Mesendoderm (in vitro differentiated cells): Measurements from ENCODE around the gene SERPINB10.
A peak's percentile ranks its signal among the peaks of the same experiment; 100 is the strongest.

Experiments
- DNase-seq: peaks from one replicate; pipeline ENCODE4 v3.0.0; 2013
- H2AK5ac ChIP-seq: 2 replicates; pipeline ENCODE4 v1.6.1; 2013; ENCODE audit warnings: low read length, inconsistent platforms
- H2BK120ac ChIP-seq: 2 replicates; pipeline ENCODE4 v1.6.1; 2013; ENCODE audit warnings: low read depth, mild to moderate bottlenecking, low read length, moderate library complexity, mixed read lengths
- H2BK15ac ChIP-seq: replicated peaks from 2 replicates; pipeline ENCODE4 v1.6.1; 2013; ENCODE audit warnings: low read depth, mild to moderate bottlenecking, moderate library complexity
- H2BK5ac ChIP-seq: 2 replicates; pipeline ENCODE4 v1.6.1; 2013; ENCODE audit warnings: low read length, inconsistent platforms
- H3K18ac ChIP-seq: 2 replicates; pipeline ENCODE4 v1.6.1; 2013; ENCODE audit warnings: mild to moderate bottlenecking, low read length, mixed read lengths
- H3K23ac ChIP-seq: one replicate; pipeline ENCODE4 v1.6.1; 2013; ENCODE audit warnings: low read length
- H3K27ac ChIP-seq: 2 replicates; pipeline ENCODE4 v1.5.1; 2013; ENCODE audit warnings: low read depth, mild to moderate bottlenecking, inconsistent platforms, low read length, moderate library complexity
- H3K27me3 ChIP-seq: 2 replicates; pipeline ENCODE4 v1.6.1; 2013; ENCODE audit warnings: low read length, control low read depth, mild to moderate bottlenecking, inconsistent platforms; ENCODE audit not compliant: insufficient read depth, poor library complexity
- H3K36me3 ChIP-seq: 2 replicates; pipeline ENCODE4 v1.6.1; 2013; ENCODE audit warnings: low read length, inconsistent platforms; ENCODE audit not compliant: control insufficient read depth, insufficient read depth
- H3K4ac ChIP-seq: one replicate; pipeline ENCODE4 v1.6.1; 2013; ENCODE audit warnings: low read depth, mild to moderate bottlenecking, low read length, moderate library complexity
- H3K4me1 ChIP-seq: 2 replicates; pipeline ENCODE4 v1.6.1; 2013; ENCODE audit warnings: low read depth, low read length, inconsistent platforms; ENCODE audit not compliant: control insufficient read depth
- H3K4me2 ChIP-seq: 2 replicates; pipeline ENCODE4 v1.6.1; 2013; ENCODE audit warnings: low read length
- H3K4me3 ChIP-seq: 2 replicates; pipeline ENCODE4 v1.5.1; 2013; ENCODE audit warnings: mild to moderate bottlenecking, low read length
- H3K56ac ChIP-seq: one replicate; pipeline ENCODE4 v1.6.1; 2013; ENCODE audit warnings: low read length
- H3K79me1 ChIP-seq: 2 replicates; pipeline ENCODE4 v1.6.1; 2013; ENCODE audit warnings: low read length, inconsistent platforms
- H3K79me2 ChIP-seq: 2 replicates; pipeline ENCODE4 v1.6.1; 2013; ENCODE audit warnings: mild to moderate bottlenecking, low read length; ENCODE audit not compliant: control insufficient read depth, insufficient read depth
- H3K9ac ChIP-seq: 2 replicates; pipeline ENCODE4 v1.6.1; 2013; ENCODE audit warnings: low read length, inconsistent platforms
- H4K5ac ChIP-seq: one replicate; pipeline ENCODE4 v1.6.1; 2013; ENCODE audit warnings: low read length
- H4K8ac ChIP-seq: one replicate; pipeline ENCODE4 v1.6.1; 2013; ENCODE audit warnings: low read depth, mild to moderate bottlenecking, control low read depth, low read length, moderate library complexity
- WGBS: extraction: QIAGEN DNeasy Blood & Tissue Kit; methylation state at CpG from one replicate; pipeline ENCODE4 v1.1.7; 2013; ENCODE audit warnings: low lambda C conversion rate, missing lambda C conversion rate; ENCODE audit not compliant: insufficient coverage; ENCODE audit errors: extremely low coverage; 5-methylcytosine and 5-hydroxymethylcytosine counted together

Gene SERPINB10

GRCh38 chr18:63979409-63979920 is 71.7 kb downstream of the SERPINB10 start:
- H4K8ac ChIP-seq: no peak overlapping the region
- H3K23ac ChIP-seq: no peak overlapping the region
- WGBS: no CpG with 5 or more reads among the region's 6 CpGs
- H3K56ac ChIP-seq: no peak overlapping the region
- no peak overlapping the region for H3K9ac ChIP-seq
- no peaks in the 10 kb centered on the region for H3K79me1 ChIP-seq
- no peaks in the 10 kb centered on the region for H3K4me1 ChIP-seq
- no peak overlapping the region for H2BK15ac ChIP-seq
- no peak overlapping the region for H3K18ac ChIP-seq
- no peak overlapping the region for H4K5ac ChIP-seq
- no peaks in the 10 kb centered on the region for H3K36me3 ChIP-seq
- H3K27me3 ChIP-seq: no peaks in the 10 kb centered on the region
- no peaks in the 10 kb centered on the region for H3K79me2 ChIP-seq
- no peak overlapping the region for H3K4me2 ChIP-seq
- H2AK5ac ChIP-seq: no peak overlapping the region
- H2BK5ac ChIP-seq: no peak overlapping the region
- H3K27ac ChIP-seq: no peak overlapping the region
- no peak overlapping the region for H2BK120ac ChIP-seq
- H3K4me3 ChIP-seq: no peak overlapping the region
- peak; percentile 82 for DNase-seq
- H3K4ac ChIP-seq: no peak overlapping the region

GRCh38 chr18:63980027-63980426 is 72.3 kb downstream of the SERPINB10 start:
- Histone ChIP-seq H3K23ac (no peak overlapping the region), H4K8ac (no peak overlapping the region), H2BK120ac (no peak overlapping the region), H2BK15ac (no peak overlapping the region), H3K4me1 (no peaks in the 10 kb centered on the region), H2AK5ac (no peak overlapping the region), H3K27me3 (no peaks in the 10 kb centered on the region), H3K56ac (no peak overlapping the region), H4K5ac (no peak overlapping the region), H3K27ac (no peak overlapping the region), H2BK5ac (no peak overlapping the region), H3K4me2 (no peak overlapping the region), H3K4me3 (no peak overlapping the region), H3K79me1 (no peaks in the 10 kb centered on the region), H3K9ac (no peak overlapping the region), H3K18ac (no peak overlapping the region), H3K4ac (no peak overlapping the region), H3K36me3 (no peaks in the 10 kb centered on the region), H3K79me2 (no peaks in the 10 kb centered on the region)
- WGBS: no CpG with 5 or more reads among the region's 7 CpGs
- no peak for DNase-seq

GRCh38 chr18:63980896-63981460 is 73.2 kb downstream of the SERPINB10 start:
- no peak overlapping the region for H3K4me3 ChIP-seq
- no peak for DNase-seq
- H3K36me3 ChIP-seq: no peaks in the 10 kb centered on the region
- no peaks in the 10 kb centered on the region for H3K79me1 ChIP-seq
- WGBS: no CpG with 5 or more reads among the region's 6 CpGs
- no peak overlapping the region for H3K23ac ChIP-seq
- no peak overlapping the region for H3K18ac ChIP-seq
- H3K56ac ChIP-seq: no peak overlapping the region
- H3K27me3 ChIP-seq: no peaks in the 10 kb centered on the region
- H3K4me2 ChIP-seq: no peak overlapping the region
- H2BK5ac ChIP-seq: no peak overlapping the region
- H2AK5ac ChIP-seq: no peak overlapping the region
- H2BK15ac ChIP-seq: no peak overlapping the region
- no peak overlapping the region for H3K9ac ChIP-seq
- no peak overlapping the region for H3K4ac ChIP-seq
- H4K5ac ChIP-seq: no peak overlapping the region
- H4K8ac ChIP-seq: no peak overlapping the region
- no peak overlapping the region for H2BK120ac ChIP-seq
- H3K4me1 ChIP-seq: no peaks in the 10 kb centered on the region
- no peak overlapping the region for H3K27ac ChIP-seq
- no peaks in the 10 kb centered on the region for H3K79me2 ChIP-seq

GRCh38 chr18:63981719-63982118 is 74.0 kb downstream of the SERPINB10 start:
- no CpG with 5 or more reads among the region's 2 CpGs for WGBS
- H3K27ac ChIP-seq: no peak overlapping the region
- H3K4ac ChIP-seq: no peak overlapping the region
- H3K79me1 ChIP-seq: no peaks in the 10 kb centered on the region
- H2BK120ac ChIP-seq: no peak overlapping the region
- H2AK5ac ChIP-seq: no peak overlapping the region
- no peak overlapping the region for H3K56ac ChIP-seq
- H3K79me2 ChIP-seq: no peaks in the 10 kb centered on the region
- no peaks in the 10 kb centered on the region for H3K4me1 ChIP-seq
- H4K5ac ChIP-seq: no peak overlapping the region
- no peaks in the 10 kb centered on the region for H3K27me3 ChIP-seq
- no peak overlapping the region for H2BK5ac ChIP-seq
- DNase-seq: no peak
- no peak overlapping the region for H3K9ac ChIP-seq
- H3K4me3 ChIP-seq: no peak overlapping the region
- H4K8ac ChIP-seq: no peak overlapping the region
- no peak overlapping the region for H3K4me2 ChIP-seq
- no peak overlapping the region for H3K18ac ChIP-seq
- H3K36me3 ChIP-seq: no peaks in the 10 kb centered on the region
- H3K23ac ChIP-seq: no peak overlapping the region
- H2BK15ac ChIP-seq: no peak overlapping the region

GRCh38 chr18:63982361-63982760 is 74.6 kb downstream of the SERPINB10 start:
- WGBS: no CpG with 5 or more reads among the region's 3 CpGs
- no peak for DNase-seq

More at GRCh38 chr18:63982361-63982760, 74.6 kb downstream of the SERPINB10 start:
- Histone ChIP-seq H3K4me3 (no peak overlapping the region), H3K27ac (no peak overlapping the region), H4K8ac (no peak overlapping the region), H2AK5ac (no peak overlapping the region), H3K4me2 (no peak overlapping the region), H3K36me3 (no peaks in the 10 kb centered on the region), H3K4ac (no peak overlapping the region), H3K79me2 (no peaks in the 10 kb centered on the region), H2BK15ac (no peak overlapping the region), H2BK120ac (no peak overlapping the region), H3K79me1 (no peaks in the 10 kb centered on the region), H3K18ac (no peak overlapping the region), H4K5ac (no peak overlapping the region), H3K27me3 (no peaks in the 10 kb centered on the region), H3K4me1 (no peaks in the 10 kb centered on the region), H3K9ac (no peak overlapping the region), H2BK5ac (no peak overlapping the region), H3K56ac (no peak overlapping the region), H3K23ac (no peak overlapping the region)
